ENCODE results near the gene VGLL2. TPM values are rescaled to one million over a fixed set of nuclear protein-coding genes. Genes with fewer than 3 reads are reported as not detected.

Gene VGLL2
- total RNA-seq, 6 experiments from 2014 or later = not detected

DNA sequence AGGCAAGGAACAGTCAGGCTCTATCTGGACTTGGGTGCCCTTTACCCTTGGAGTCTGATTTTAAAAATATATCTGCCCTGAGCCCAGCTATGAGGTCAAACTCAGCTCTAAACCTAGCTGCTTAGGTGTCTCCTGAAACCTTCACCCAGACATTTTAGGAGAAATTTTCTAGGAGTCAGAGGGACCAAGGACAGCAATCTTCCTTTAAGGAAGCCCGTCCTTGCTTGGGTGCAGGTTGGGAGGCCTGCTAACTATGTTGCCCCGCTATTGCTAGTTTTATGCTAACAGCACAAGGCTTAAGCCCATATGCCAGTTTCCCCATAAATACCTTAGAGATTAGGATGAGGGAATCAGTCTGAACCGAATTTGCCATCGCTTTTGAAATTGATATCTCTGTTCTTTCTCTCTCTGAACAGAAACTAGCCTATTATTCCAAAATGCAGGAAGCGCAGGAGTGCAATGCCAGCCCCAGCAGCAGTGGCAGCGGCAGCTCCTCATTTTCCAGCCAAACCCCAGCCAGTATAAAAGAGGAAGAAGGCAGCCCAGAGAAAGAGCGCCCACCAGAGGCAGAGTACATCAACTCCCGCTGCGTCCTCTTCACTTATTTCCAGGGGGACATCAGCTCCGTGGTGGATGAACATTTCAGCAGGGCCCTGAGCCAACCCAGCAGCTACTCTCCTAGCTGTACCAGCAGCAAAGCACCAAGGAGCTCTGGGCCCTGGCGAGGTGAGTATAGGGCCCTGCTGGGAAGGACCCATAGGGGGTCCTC, 2.6 kb downstream of the VGLL2 start:
- WGBS (ENCODE audit: insufficient coverage, low coverage, low lambda C conversion rate, missing lambda C conversion rate) = 8% methylated on average over 10 of the region's 11 CpGs
- H3K27me3 ChIP-seq = peaks cover 5 to 62% of the 10 kb centered on the region in 2 donors
- no peaks in the 10 kb centered on the region for H3K9me3 ChIP-seq
- ATAC-seq = no peak
- no peak overlapping the region for H3K27ac ChIP-seq
- intact Hi-C loops (cut with DNase I) = no loop called here
- H3K4me1 ChIP-seq = peaks cover 0 to 27% (median 4%) of the 10 kb centered on the region in 4 donors
- no peaks in the 10 kb centered on the region for H3K36me3 ChIP-seq
- no peak for TF ChIP-seq POLR2A (IDR thresholded peaks at IDR 0.05)
- TF ChIP-seq, protein P1, sequence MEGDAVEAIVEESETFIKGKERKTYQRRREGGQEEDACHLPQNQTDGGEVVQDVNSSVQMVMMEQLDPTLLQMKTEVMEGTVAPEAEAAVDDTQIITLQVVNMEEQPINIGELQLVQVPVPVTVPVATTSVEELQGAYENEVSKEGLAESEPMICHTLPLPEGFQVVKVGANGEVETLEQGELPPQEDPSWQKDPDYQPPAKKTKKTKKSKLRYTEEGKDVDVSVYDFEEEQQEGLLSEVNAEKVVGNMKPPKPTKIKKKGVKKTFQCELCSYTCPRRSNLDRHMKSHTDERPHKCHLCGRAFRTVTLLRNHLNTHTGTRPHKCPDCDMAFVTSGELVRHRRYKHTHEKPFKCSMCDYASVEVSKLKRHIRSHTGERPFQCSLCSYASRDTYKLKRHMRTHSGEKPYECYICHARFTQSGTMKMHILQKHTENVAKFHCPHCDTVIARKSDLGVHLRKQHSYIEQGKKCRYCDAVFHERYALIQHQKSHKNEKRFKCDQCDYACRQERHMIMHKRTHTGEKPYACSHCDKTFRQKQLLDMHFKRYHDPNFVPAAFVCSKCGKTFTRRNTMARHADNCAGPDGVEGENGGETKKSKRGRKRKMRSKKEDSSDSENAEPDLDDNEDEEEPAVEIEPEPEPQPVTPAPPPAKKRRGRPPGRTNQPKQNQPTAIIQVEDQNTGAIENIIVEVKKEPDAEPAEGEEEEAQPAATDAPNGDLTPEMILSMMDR (IDR thresholded peaks at IDR 0.05) = no peak
- H3K4me3 ChIP-seq = no peak overlapping the region
- no peak for DNase-seq

DNA sequence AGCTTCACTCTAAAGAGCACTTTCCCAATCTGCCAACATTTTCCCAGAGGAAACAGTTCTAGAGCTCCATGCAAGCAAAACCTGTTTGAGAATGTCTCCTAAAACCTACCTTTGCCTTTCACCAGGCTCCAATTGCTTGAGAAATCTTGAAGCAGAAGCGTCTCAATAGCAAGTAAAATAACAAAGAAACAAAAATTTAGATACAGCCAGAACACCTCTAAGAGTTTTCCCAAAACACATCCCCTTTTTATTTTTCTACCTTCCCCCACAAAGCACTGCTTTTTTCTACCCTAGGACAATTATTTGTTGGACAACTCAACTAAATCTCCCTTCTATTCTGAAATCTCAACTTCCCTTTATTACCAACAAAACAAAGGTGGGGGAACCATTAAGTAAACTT, 3.6 kb downstream of the VGLL2 start:
- TF ChIP-seq, protein P1 (IDR thresholded peaks at IDR 0.05) = no peak
- no peak for TF ChIP-seq POLR2A (IDR thresholded peaks at IDR 0.05)
- Histone ChIP-seq H3K4me1 (peaks cover 0 to 27% (median 4%) of the 10 kb centered on the region in 4 donors), H3K9me3 (no peaks in the 10 kb centered on the region), H3K4me3 (no peak overlapping the region), H3K27ac (no peak overlapping the region), H3K36me3 (no peaks in the 10 kb centered on the region), H3K27me3 (peaks cover 0 to 54% of the 10 kb centered on the region in 2 donors)
- DNase-seq = no peak
- WGBS (ENCODE audit: insufficient coverage, low coverage, low lambda C conversion rate, missing lambda C conversion rate) = 0% methylated on average over 1 of the region's 1 CpG
- intact Hi-C loops (cut with DNase I) = no loop called here
- ATAC-seq = no peak

DNA sequence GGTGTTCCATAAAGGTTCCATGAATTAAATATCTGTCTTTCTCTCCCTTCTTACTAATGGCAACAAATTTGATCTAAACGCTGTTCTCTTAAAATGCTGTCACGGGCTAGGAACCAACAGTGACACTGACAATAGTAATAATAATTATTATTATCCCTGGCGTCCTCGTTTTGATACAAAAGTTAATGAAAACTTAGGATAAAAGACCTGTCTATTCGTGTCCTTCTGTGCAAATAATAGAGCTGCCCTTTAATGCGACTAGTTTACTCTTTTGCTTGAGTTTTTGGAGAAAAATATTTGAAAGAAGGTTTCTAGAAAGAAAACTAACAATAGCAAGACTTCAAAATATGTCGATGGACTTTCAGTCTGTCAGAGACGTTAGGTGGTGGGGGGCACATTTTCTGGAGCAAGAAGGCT, 4.3 kb downstream of the VGLL2 start:
- no peak overlapping the region for H3K4me3 ChIP-seq
- H3K27ac ChIP-seq = no peak overlapping the region
- no peak for ATAC-seq
- 3% methylated on average over 8 of the region's 8 CpGs for WGBS (ENCODE audit: insufficient coverage, low coverage, low lambda C conversion rate, missing lambda C conversion rate)
- no peaks in the 10 kb centered on the region for H3K9me3 ChIP-seq
- no peaks in the 10 kb centered on the region for H3K36me3 ChIP-seq
- H3K27me3 ChIP-seq = peaks cover 0 to 54% of the 10 kb centered on the region in 2 donors
- DNase-seq = no peak
- TF ChIP-seq, protein P1 (IDR thresholded peaks at IDR 0.05) = no peak
- no peak for TF ChIP-seq POLR2A (IDR thresholded peaks at IDR 0.05)
- intact Hi-C loops (cut with DNase I) = no loop called here
- H3K4me1 ChIP-seq = peaks cover 0 to 26% (median 4%) of the 10 kb centered on the region in 4 donors

DNA sequence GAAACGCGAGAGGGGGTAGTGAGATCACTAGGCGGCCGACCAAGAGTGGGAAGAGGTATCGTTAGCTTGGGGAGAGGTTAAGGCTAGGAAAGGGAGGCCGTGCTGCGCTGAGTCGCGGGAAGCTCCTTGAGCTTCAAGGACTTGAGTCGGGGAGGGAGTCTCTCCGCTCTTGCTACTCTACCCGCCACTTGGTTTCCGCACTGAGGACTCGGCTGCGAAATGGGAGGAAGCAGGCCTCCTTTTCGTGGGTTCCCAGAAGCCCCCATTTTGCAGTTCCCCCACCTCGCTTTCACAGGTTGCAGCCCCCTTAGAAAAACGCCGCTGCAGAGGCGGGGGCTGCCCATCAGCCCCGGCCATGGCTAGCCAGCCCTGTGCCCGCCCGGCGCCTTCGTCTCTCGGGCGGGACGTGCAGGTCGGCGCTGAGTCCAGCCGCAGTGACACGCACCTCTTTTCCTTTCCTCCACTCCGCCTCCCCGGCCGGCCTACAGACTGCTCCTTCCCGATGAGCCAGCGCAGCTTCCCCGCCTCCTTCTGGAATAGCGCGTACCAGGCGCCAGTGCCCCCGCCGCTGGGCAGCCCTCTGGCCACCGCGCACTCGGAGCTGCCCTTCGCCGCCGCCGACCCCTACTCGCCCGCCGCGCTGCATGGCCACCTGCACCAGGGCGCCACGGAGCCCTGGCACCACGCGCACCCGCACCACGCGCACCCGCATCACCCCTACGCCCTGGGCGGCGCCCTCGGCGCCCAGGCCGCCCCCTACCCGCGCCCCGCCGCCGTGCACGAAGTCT, 4.9 kb downstream of the VGLL2 start:
- ATAC-seq (peak in 3 of 4 donors; percentile 26 to 44 (median 42)), DNase-seq (peak in 1 of 3 donors; percentile 24)
- no peak overlapping the region for H3K27ac ChIP-seq
- intact Hi-C loops (cut with DNase I) = no loop called here
- H3K36me3 ChIP-seq = no peaks in the 10 kb centered on the region
- peaks cover 0 to 20% (median 4%) of the 10 kb centered on the region in 4 donors for H3K4me1 ChIP-seq
- peak overlapping the region in 1 of 3 donors; percentile 24 for H3K4me3 ChIP-seq
- H3K9me3 ChIP-seq = no peaks in the 10 kb centered on the region
- WGBS (ENCODE audit: insufficient coverage, low coverage, low lambda C conversion rate, missing lambda C conversion rate) = 1% methylated on average over 39 of the region's 74 CpGs
- TF ChIP-seq POLR2A (IDR thresholded peaks at IDR 0.05) = no peak
- TF ChIP-seq, protein P1 (IDR thresholded peaks at IDR 0.05) = no peak
- peaks cover 0 to 52% of the 10 kb centered on the region in 2 donors for H3K27me3 ChIP-seq

All from right lobe of liver (tissue), 6 donors.